GM18873 (cell line): ENCODE measurements around the gene LNX2.

Experiments used
- ATAC-seq: cut with Tn5 transposase; IDR thresholded peaks from one replicate; pipeline ENCODE4 v1.9.1; 2021; ENCODE audit warnings: mild to moderate bottlenecking, moderate library complexity, moderate number of reproducible peaks; ENCODE audit not compliant: unreplicated experiment, low FRiP score

Gene LNX2

DNA sequence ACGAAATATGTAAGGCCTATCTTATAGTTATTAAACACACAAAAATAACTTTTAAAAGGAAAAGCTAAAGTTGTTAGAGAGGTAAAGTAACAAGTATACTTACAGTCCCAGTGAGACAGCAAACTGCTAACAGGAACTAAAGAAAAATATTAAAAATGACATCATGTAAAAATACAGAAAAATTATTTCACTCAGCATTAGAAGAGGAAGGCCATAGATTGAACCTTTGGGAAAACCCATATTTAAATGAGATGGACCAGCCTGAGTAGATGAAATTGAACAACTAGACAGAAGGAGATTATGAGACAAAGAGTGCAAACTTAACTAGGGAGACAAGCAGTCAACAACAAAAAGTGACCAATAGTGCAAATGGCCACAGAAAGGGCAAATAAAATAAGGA is 49.4 kb downstream of the LNX2 start:
- no peak for ATAC-seq

DNA sequence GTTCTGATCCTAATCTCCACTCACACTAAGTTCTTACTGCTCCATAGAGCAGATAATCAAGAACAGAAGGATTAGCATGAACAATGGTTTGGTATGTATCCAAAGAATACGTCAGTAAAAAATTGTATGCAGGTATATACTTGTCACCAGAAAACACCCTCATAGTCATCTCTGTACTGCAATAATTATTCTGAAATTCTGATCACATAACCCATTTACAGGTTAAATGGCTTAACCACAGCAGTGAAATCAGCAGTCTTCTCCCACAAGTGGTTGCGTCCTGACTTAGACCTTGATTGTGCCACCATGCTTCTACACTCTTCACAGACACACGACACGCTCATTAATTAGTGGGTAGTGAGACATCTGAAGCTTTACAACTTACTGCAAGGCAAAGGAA is 50.9 kb downstream of the LNX2 start:
- ATAC-seq = no peak

DNA sequence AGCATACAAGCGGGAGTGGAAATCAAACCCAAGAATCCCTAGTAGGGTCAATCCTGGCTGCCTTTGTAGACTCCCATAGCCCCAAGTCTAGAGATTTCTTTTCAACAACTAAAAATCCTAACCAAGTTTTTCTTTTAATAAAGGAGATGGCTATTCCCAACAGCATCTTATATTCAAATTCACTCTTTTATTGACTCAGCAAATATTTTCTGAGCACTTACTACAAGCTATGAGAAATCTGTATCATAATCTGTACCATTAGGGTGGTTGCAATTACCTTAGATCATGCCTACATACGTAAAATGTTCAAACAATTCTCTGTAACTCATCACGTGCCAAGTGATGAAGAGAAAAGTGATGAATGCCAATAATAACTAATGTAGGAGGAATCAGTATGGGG is 54.5 kb downstream of the LNX2 start:
- no peak for ATAC-seq

DNA sequence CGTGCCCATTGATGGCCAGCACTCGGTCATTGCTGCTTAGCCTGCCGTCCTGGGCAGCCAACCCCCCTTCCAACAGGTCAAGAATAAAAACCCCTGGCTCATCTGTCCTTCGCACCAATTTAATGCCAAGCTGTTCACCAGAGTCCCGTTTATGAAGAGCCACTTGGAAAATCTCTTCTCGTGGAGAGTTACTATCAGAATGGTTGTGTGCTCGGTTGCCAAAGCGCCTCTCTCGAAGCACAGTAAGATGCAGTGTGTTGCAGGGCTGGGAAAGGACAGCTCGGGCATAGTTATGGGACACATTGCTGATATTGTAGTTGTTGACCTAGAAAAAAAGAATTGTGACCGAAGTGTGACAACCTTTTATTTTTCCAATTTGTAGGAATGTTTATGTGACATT is 57.9 kb downstream of the LNX2 start:
- no peak for ATAC-seq

DNA sequence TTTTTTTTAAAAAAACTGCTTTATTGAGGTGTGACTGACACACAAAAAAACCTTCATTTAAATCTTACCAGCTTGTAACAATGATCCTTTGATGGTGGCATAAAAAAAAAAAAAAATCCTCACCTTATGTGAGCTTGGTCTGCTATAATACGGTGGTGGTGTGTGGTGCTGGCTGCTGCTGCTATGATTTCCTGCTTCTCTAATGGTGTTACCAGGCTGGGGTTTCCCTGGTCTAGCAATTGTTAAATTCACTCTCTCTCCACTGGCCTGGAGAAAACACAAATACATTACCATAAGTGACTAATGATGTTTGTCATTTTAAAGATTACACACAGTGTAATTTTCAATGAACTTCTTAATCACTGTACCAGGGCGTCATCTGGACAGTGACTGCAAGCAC is 60.6 kb downstream of the LNX2 start:
- ATAC-seq = no peak

DNA sequence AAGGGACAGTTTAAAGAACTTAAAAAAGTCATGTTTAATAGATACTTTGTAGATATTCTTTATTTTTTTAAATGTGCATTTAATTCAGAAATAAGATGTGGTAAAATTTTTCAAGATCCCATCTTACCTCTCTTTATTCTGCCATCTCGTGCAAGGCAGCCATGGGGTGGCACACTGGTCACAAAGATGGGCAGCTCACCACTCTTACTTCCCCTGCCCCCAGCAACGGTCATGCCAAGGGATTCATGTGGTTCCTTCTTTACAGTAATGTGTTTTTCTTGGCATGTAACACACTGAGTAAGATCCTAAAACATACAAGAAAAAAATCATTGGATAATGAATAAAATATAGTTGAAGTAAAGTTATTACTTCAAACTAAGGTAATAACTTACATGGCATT is 64.2 kb downstream of the LNX2 start:
- ATAC-seq = no peak

DNA sequence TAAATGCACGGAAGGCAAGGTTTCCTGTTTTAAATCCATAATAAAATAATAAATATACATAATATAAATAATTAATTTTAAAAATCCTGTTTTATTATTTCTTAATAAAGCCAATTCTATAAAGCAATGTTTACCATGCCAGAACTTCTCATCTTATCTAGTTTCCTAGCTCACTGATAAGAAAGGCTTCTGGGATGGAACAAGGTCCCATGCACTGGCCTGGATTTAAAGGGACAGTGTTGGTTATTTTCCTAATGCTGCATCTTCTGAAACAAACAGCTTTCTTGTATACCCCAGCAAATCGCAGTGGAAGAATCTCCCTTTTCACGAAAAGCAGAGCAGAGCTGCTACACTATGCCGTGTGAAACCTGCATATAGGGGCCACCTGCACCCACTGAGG is 68.8 kb downstream of the LNX2 start:
- no peak for ATAC-seq

DNA sequence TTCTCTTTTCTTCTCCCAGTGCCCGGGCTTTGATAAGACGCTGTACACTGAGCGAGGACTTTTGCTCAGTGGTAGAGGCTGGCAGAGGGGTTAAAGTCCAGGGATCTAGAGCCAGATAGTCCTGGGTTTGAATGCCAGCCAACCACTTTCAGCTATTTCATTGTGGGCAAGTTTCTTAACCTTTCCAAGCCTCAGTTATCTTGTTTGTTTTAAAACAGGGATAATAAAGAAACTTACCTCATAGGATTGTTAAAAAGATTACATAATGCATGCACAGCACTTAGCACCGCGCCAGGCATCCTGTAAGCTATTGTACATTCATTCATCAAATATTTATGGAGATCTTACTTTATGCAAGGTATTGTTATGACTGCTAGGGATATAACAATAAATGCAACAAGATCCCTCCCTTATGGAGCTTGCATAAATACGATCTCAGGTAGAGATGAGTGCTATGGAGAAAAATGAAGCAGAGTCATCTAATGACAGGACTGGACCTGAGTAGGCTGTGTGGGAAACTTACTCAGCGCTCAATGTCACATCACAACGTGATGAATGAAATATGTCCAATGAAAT is 70.8 kb downstream of the LNX2 start:
- no peak for ATAC-seq

DNA sequence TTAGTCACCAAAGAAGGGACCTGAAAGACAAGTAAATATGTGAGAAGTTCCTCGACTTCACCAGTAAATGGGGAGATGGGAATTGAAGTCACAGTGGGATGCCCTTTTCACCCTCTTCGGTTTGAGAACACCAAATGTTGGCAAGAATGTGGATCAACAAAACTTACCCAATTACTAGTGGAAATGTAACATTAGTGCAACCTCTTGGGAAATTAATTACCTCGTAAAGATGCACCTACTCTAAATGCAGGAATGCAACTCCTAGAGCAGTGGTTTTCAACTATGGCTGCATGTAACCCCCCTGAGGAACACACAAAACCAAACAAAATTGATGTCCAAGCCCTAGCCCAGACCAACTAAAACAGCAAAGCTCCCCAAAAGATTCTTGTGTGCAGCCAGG is 78.1 kb downstream of the LNX2 start:
- no peak for ATAC-seq

DNA sequence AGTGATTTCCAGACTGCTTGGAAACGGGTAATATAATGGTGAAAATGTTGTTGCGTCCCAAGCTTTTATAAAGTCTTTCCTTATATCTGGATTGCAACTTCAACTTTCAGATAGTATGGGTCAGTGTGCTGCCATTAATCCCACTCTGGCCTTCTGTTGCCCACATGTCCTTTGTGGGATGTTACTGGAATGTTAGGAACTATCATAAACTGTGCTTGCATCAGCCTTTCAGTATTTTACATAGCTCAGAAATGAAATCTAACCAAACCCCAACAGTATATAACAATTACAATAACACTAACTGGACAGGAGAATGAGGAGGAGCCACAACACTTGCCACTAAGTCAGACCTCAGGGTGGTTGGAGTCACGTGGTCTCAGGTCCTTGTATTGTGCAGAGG is 78.9 kb downstream of the LNX2 start:
- ATAC-seq = no peak

DNA sequence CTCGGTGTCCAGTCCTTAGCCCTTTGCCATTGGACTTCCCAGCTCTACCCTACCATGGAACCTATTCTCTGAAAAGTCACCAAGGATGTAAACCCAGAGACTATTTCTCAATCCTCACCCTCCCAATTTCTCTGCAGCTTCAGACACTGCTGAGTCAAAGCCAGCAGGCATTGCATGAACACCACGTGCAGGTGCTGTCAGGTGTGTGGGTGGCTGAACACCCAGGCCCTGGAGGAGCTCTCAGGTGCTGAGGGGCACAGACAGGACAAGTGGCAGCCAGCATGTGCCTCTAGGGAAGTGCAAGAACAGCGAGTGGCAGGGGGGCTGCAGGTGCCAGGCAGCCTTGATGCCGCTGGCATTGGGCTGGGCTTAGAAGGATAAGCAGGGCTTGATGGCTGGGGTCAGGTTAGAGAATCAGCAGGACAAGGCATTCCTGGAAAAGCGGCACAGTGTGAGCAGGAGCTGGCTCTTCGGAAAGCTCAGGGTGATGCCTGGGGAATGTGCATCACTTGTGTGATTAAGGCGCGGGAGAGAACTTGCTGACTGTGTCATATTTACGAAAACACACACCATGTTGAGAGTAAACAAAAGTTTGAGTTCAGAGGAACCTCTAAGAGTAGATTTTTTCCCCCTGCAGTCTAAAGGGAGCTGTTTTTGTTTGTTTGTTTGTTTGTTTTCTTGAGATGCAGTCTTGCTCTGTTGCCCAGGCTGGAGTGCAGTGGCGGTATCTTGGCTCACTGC is 83.8 kb downstream of the LNX2 start:
- ATAC-seq = no peak

DNA sequence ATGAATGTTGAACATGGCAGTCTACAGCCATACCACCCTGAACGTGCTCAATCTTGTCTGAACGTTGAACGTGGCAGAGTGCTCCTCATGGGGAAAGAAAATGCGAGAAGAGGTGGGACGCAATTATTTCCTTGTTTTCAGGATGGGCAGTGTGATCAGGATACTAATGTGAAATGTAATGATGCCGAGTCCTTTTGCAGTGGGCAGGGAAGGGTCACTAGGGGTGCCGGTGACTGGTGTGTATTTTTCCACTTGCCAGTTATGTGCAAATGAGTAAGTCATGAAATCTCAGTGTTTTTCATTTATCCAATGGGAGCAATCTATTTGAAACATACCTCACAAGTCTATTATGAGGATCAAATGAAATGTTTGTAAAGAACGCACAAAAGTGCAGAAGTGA is 84.8 kb downstream of the LNX2 start:
- no peak for ATAC-seq

DNA sequence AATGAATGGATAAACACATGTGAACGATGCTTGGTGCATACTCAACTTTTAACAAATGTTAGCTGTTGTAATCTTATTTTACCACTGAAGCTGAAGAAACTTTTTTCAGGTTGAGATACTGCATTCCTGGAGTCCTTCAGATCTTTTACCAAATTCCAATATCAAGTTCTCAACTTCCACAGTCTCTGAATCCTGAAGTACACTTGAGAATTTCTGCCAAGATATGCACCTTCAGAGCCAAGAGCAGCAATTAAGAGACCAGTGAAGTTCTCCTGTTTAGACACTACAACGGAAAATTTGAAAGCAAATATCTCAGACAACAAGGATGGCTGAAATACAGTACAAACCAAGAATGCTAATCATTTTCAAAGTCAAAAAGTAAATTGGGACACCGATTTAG is 85.3 kb downstream of the LNX2 start:
- ATAC-seq = no peak

DNA sequence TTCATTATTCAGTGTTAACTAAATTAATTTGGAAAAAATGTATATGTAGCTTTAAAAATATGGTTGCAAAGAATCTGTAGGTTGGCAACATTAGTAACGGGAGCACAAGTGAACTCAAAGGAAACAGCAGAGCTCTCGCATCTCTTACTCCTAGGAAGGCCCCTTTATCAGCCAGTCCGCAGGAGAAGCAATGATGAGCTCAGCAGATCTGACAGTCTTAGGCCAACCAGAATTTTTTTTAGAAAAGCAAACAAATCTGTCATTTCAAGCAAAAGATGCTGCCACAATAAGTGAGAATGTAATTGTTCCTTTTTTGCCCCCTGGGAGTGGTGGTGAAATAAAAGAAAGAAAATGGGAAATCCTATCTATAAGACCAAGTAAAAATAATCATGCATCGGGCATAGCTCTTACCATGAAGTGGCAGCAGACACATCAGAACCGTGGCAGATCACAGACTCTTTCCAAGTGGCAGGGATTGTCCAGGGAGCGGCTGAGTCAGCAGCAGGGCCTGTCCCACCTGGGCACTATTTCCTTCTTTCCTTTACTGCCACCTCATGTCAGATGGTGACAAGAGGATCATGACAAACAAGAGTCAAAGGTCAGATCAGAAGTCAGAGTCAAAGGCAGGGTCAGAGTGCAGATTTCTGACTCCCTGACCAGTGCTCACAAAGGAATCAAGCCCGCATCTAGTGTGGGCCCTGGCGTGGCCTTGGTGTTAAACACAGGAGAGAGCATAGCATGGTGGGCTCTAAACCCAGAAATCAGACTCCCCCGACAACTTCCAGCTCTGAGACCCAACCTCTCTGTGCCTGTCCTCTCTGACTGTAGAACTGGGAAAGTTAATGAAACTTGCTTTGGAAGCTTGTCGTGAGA is 86.0 kb downstream of the LNX2 start:
- ATAC-seq = no peak

DNA sequence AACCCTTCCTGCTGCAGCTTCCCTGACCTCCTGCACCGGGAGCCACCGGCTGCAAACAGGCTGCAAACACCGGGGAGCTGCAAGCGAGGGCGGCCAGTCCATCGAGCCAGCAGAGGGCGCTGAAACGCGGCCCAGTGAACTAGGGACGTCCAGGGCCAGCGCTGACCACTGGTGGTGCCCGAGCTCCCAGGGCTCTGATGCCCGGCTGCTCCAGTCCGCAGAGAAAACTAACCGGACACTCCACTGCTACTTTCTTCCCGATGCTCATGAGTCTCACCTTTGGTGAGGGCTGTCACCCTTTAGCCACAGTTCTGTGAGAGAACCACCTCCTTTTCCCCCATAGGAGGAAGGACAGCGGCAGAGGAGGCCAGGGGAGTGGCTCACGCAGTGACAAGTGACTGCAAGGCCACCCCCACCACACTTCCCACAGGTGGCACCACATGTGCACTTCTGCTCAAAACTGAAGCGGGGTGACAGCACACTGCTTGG is 87.1 kb downstream of the LNX2 start:
- no peak for ATAC-seq

DNA sequence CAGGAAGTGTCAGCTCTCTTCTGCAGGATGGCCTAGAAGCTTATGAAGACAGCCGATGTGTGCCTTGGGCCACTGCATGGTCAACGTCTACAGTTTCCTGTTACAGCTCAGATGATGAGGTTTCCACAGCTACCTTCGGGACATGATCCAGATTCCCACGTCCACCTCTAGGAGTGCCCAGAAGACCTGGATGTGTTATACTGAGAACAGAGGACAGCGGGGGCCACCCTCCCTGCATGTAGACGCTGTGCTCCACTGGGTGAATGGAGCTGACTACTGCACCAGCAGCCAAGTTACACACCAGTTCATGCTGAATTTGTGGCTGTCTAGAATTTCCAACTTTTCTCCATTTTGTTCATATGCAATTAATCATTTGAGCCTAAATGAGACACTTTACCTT is 91.4 kb downstream of the LNX2 start:
- no peak for ATAC-seq

DNA sequence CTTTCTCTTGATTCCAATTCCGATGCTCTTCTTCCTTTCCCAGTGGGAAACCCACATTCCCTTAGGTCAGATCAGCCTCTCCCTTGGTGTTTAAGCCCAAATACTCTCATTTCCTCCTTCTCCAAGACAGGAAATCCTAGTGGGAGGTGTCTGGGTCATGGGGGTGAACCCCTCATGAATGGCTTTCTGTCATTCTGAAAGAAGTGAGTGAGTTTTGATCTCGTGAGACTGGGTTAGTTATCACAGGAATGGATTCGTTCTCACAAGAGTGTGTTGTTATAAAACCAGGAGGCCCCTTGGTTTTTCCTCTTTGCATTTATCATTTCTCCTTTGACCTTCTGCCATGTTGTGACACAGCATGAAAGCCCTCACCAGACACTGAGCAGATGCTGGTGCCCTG is 93.8 kb downstream of the LNX2 start:
- no peak for ATAC-seq

DNA sequence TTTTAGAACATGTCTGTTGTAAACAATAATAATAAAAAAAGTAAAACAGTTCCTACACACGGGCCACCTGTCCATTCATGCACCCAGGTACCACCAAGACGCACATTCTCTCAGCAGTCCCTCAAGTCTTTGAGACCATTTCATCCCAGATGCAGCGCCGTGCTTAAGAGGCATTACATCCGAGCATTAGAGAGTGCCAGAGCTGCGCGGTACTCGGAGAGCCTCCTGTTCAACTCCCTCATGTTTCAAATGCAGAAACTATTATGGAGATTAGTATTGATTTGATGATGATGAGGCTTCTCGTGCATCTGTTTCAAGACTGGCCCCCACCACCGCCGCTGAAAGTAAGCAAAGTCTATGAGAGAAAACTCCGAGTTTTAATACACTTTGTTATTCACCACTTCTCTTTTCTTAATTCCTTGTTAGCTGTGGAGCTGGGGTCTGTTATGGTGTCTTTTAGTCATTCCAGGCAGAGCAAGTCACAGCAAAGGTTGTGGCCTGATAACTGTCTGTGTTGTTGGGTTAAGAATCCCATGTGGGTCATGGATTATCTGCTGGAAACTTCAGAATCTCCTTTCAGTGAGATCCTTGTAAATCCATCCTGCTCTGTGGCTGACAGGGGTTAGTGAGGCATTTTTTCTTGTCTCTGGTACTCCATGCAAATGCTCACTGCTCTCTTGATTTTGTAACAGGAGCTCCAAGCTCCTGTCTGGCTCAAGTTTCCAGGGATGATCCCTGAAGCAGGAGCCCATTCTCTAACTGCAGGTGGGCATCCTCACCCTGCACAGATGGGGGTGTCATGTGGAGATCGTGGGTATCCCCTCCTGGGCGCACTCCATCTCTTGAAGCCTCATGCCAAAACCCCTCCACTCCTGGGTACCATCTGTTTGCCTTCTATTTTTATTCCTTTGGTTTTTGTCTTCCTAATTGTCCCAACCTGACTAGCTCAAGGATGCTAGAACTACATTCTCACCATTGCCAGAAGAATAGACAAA is 95.1 kb downstream of the LNX2 start:
- no peak for ATAC-seq

DNA sequence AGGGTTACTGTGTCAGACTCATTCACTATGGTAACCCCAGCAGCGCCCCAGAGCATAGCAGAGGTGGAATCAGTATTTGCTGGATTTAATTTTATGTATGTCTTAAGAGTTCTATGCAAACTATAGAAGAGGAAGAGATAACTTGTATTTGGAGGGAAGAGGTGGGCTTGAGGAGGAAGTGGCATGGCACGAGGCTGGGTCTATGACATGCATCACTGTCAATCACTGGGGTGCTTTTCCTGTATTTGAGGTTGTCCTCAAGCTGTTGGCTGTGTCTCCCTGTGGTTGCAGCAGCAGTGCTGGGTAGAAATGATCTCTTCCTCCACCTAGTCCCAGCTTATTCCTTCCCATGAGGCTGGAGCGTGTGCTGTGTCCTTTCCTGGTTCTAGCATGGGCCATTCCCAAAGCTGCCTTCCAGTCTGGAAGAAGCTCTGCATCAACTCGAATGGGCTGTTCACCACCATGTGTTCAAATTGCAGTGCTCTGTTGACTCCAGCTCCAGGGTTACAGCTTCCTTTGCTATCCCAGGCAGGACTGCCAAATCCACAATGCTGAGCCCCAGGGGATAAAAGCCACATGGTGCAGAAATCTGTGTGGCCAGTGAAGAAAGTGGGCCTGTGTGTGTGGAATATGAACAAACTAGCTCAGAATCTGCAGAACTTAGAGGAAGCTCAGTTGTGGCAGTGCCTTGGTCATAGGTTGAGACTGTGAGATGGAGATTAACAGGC is 96.8 kb downstream of the LNX2 start:
- no peak for ATAC-seq

DNA sequence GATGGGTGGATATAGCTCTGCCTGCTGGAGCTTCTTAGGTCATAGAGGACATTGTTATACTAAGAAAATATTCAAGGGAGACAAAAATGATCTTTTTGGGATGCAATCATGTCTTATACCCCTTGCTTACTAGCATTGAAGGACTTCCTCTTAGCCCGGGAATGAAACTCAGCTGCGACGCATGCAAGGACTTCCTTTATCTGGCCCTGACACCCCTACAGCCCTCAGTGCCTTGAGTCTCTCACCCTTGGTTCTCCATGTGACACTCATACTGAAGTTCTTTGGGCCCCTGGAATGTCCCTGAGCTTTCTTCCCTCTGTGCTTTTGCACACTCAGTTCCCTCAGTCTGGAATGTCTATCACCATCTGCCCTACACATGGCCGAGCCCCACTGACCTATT is 97.5 kb downstream of the LNX2 start:
- ATAC-seq = no peak
